GM18951 (cell line): ENCODE data around the gene SSTR5.

Experiments
- POLR2A ChIP-seq: IDR thresholded peaks from 4 replicates; pipeline ENCODE4 v1.6.1; 2011; ENCODE audit warnings: mild to moderate bottlenecking; ENCODE audit not compliant: insufficient read length, insufficient read depth; ENCODE audit errors: extremely low read depth
- in situ Hi-C: fragments of 300-500 bp; cut with MboI; formaldehyde crosslinking; loops from one replicate; pipeline ENCODE4 v1.12.0; 2022; ENCODE audit warnings: low sequenced_read_pairs, mixed read lengths, inconsistent platforms; ENCODE audit not compliant: unreplicated experiment

Gene SSTR5

GRCh38 chr16:1112506-1113184 lies 40.1 kb downstream of the SSTR5 start:
- TF ChIP-seq POLR2A, result no peak
- in situ Hi-C loops, result no loop called here

- in situ Hi-C loops, result no loop called here
- no peak for TF ChIP-seq POLR2A
Observed at GRCh38 chr16:1113489-1113888, 40.9 kb downstream of the SSTR5 start.

GRCh38 chr16:1113889-1114526 lies 41.5 kb downstream of the SSTR5 start:
- in situ Hi-C loops, result no loop called here
- TF ChIP-seq POLR2A, result no peak

- no peak for TF ChIP-seq POLR2A
Observed at GRCh38 chr16:1116693-1117077, 44.1 kb downstream of the SSTR5 start.

GRCh38 chr16:1117176-1117900 lies 44.8 kb downstream of the SSTR5 start:
- in situ Hi-C loops, result no loop called here
- TF ChIP-seq POLR2A, result no peak

More at GRCh38 chr16:1116693-1117077, 44.1 kb downstream of the SSTR5 start:
- in situ Hi-C loops, result no loop called here

GRCh38 chr16:1117926-1118325 lies 45.4 kb downstream of the SSTR5 start:
- in situ Hi-C loops, result no loop called here
- TF ChIP-seq POLR2A, result no peak

GRCh38 chr16:1119129-1119528 lies 46.6 kb downstream of the SSTR5 start:
- in situ Hi-C loops, result no loop called here
- no peak for TF ChIP-seq POLR2A

- in situ Hi-C loops, result no loop called here
- TF ChIP-seq POLR2A, result no peak
Observed at GRCh38 chr16:1119766-1120576, 47.4 kb downstream of the SSTR5 start.

- TF ChIP-seq POLR2A, result no peak
- in situ Hi-C loops, result no loop called here
Observed at GRCh38 chr16:1120577-1120941, 48.0 kb downstream of the SSTR5 start.

GRCh38 chr16:1121009-1121408 lies 48.5 kb downstream of the SSTR5 start:
- in situ Hi-C loops, result no loop called here
- no peak for TF ChIP-seq POLR2A

GRCh38 chr16:1121601-1122397 lies 49.3 kb downstream of the SSTR5 start:
- no peak for TF ChIP-seq POLR2A
- in situ Hi-C loops, result no loop called here

- no peak for TF ChIP-seq POLR2A
- in situ Hi-C loops, result no loop called here
Observed at GRCh38 chr16:1122398-1122765, 49.8 kb downstream of the SSTR5 start.
